Chondrocyte (in vitro differentiated cells): ENCODE data around the gene RPLP1. TPM values are rescaled to one million over a fixed set of nuclear protein-coding genes. Genes with fewer than 3 reads are reported as not detected.

Experiments used
- DNase-seq: peaks from one replicate; pipeline ENCODE4 v3.0.0; 2021; ENCODE audit warnings: mixed read lengths, low spot score
- H3K27ac Mint-ChIP-seq: one replicate; pipeline ENCODE4 v1.8.0; 2021; ENCODE audit warnings: mild to moderate bottlenecking, moderate library complexity, mixed read lengths; ENCODE audit not compliant: unreplicated experiment
- H3K27me3 Mint-ChIP-seq: 2 replicates; pipeline ENCODE4 v1.8.0; 2021; ENCODE audit warnings: low read depth, mixed read lengths
- H3K36me3 Mint-ChIP-seq: 2 replicates; pipeline ENCODE4 v1.8.0; 2021; ENCODE audit warnings: low read depth, mixed read lengths
- H3K4me1 Mint-ChIP-seq: 2 replicates; pipeline ENCODE4 v1.8.0; 2021; ENCODE audit warnings: low read depth, mild to moderate bottlenecking, mixed read lengths
- H3K4me3 Mint-ChIP-seq: one replicate; pipeline ENCODE4 v1.8.0; 2021; ENCODE audit warnings: mild to moderate bottlenecking, moderate library complexity, mixed read lengths; ENCODE audit not compliant: unreplicated experiment
- H3K9me3 Mint-ChIP-seq: 2 replicates; pipeline ENCODE4 v1.8.0; 2021; ENCODE audit warnings: low read depth, mixed read lengths
- CTCF ChIP-seq: fragments of 200-600 bp; sonication (generic); IDR thresholded peaks from 2 replicates; pipeline ENCODE4 v1.5.0; 2021; ENCODE audit warnings: antibody characterized with exemption, mild to moderate bottlenecking, moderate library complexity
- total RNA-seq: library from RNA; stranded (reverse); gene quantifications from 3 replicates; pipeline ENCODE4 v1.2.1, GENCODE V29; 2021

Gene RPLP1
- total RNA-seq, 1 donor from 2014 or later: 1,473 TPM

GRCh38 chr15:69415381-69415780 lies 37.2 kb upstream of the RPLP1 start:
- no peak for TF ChIP-seq CTCF
- Mint-ChIP-seq H3K9me3 (no peaks in the 10 kb centered on the region), H3K4me1 (peaks cover 43% of the 10 kb centered on the region), H3K27ac (peak overlapping the region; percentile 92), H3K36me3 (peaks cover 3% of the 10 kb centered on the region), H3K27me3 (no peaks in the 10 kb centered on the region), H3K4me3 (peak overlapping the region; percentile 82)
- no peak for DNase-seq

DNA sequence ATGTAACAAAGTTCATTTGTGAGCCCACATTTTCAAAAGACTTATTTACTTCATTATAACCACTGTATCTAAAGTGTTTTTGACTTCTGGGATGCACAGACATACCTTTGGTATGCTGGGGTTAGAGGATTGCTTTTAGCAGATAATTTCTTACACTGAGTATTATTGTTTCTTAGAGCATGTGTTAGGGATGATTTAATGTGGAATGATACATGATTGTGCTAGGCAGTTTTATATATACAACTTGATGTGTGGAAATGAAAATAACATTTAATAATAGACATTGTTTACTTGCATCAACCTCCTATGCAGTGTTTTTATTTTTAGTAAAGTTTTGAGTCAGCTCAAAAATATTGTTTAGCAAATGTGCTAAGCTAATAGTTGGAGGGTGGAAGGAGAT lies 35.0 kb upstream of the RPLP1 start:
- peaks cover 54% of the 10 kb centered on the region for H3K4me1 Mint-ChIP-seq
- no peak for TF ChIP-seq CTCF
- no peak overlapping the region for H3K27ac Mint-ChIP-seq
- DNase-seq: no peak
- no peaks in the 10 kb centered on the region for H3K9me3 Mint-ChIP-seq
- no peaks in the 10 kb centered on the region for H3K27me3 Mint-ChIP-seq
- H3K4me3 Mint-ChIP-seq: no peak overlapping the region
- peaks cover 3% of the 10 kb centered on the region for H3K36me3 Mint-ChIP-seq

GRCh38 chr15:69421498-69421897 lies 31.1 kb upstream of the RPLP1 start:
- H3K27ac Mint-ChIP-seq: peak overlapping the region; percentile 84
- peaks cover 50% of the 10 kb centered on the region for H3K4me1 Mint-ChIP-seq

GRCh38 chr15:69422336-69422895 lies 30.2 kb upstream of the RPLP1 start:
- no peaks in the 10 kb centered on the region for H3K9me3 Mint-ChIP-seq
- no peak overlapping the region for H3K4me3 Mint-ChIP-seq
- TF ChIP-seq CTCF: no peak
- H3K4me1 Mint-ChIP-seq: peaks cover 50% of the 10 kb centered on the region
- no peak for DNase-seq
- H3K36me3 Mint-ChIP-seq: peaks cover 7% of the 10 kb centered on the region
- peak overlapping the region; percentile 84 for H3K27ac Mint-ChIP-seq
- H3K27me3 Mint-ChIP-seq: no peaks in the 10 kb centered on the region

More at GRCh38 chr15:69421498-69421897, 31.1 kb upstream of the RPLP1 start:
- H3K4me3 Mint-ChIP-seq: no peak overlapping the region
- no peak for TF ChIP-seq CTCF
- no peak for DNase-seq
- no peaks in the 10 kb centered on the region for H3K9me3 Mint-ChIP-seq
- H3K36me3 Mint-ChIP-seq: peaks cover 7% of the 10 kb centered on the region
- no peaks in the 10 kb centered on the region for H3K27me3 Mint-ChIP-seq

GRCh38 chr15:69424001-69424400 lies 28.6 kb upstream of the RPLP1 start:
- Mint-ChIP-seq H3K4me3 (no peak overlapping the region), H3K9me3 (no peaks in the 10 kb centered on the region), H3K4me1 (peaks cover 39% of the 10 kb centered on the region), H3K27ac (no peak overlapping the region), H3K27me3 (no peaks in the 10 kb centered on the region), H3K36me3 (peaks cover 9% of the 10 kb centered on the region)
- DNase-seq: no peak
- TF ChIP-seq CTCF: no peak
